ENCODE results near the gene NME8. TPM values are rescaled to one million over a fixed set of nuclear protein-coding genes. Genes with fewer than 3 reads are reported as not detected.

The NME8 gene
- total RNA-seq, 1 experiment from 2014 or later = not detected

DNA sequence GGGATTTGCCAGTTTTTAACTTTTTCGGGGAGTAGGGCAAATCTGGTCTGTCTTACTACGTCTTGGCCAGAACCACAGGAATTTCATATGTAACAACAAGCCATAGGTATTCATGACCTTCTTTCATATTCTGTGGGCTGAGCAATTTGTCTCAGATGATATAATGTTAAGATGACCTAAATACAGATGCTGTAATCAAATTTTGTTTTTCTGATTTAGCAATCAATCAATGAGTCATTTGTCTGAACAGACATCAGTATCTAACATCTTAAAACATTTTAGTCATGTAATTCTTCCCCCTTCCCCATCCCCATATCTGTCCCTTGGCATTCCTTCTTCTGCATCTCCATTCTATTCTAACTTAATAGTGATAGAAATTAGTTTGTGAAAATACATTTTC is 24.8 kb upstream of the NME8 start:
- RAD21 ChIA-PET (ENCODE audit: low non-redundant PET in 1 of 2, low total read pairs in 2 of 2, uncharacterized antibody in 2 of 2, unreplicated experiment in 2 of 2) = no interaction called here
- intact Hi-C loops (cut with micrococcal nuclease) = no loop called here
- DNase-seq (ENCODE audit: low read depth, low spot score) (no peak), ATAC-seq (no peak)
- Histone ChIP-seq H3K9ac (ENCODE audit: low read length) (no peak overlapping the region), H3K27me3 (ENCODE audit: insufficient read depth, low read length) (no peaks in the 10 kb centered on the region), H3K36me3 (ENCODE audit: control insufficient read depth in 1 of 2, insufficient read depth in 2 of 2, low read length in 2 of 2) (no peaks in the 10 kb centered on the region), H3K79me2 (ENCODE audit: insufficient read depth, low read length) (no peaks in the 10 kb centered on the region), H2AFZ (ENCODE audit: low read depth, low read length, poor library complexity, severe bottlenecking) (no peak overlapping the region), H3K27ac (ENCODE audit: low read depth, low read length) (no peak overlapping the region), H4K20me1 (ENCODE audit: insufficient read depth) (no peaks in the 10 kb centered on the region), H3K4me2 (ENCODE audit: low read length) (no peak overlapping the region), H3K9me3 (ENCODE audit: control insufficient read depth in 1 of 2, insufficient read depth in 1 of 2, low read depth in 1 of 2, low read length in 2 of 2) (no peaks in the 10 kb centered on the region; a peak in 1 of 4 replicates), H3K9me2 (ENCODE audit: insufficient read depth) (no peaks in the 10 kb centered on the region), H3K4me1 (ENCODE audit: control insufficient read depth in 1 of 2, insufficient read depth in 2 of 2, low read length in 2 of 2) (no peaks in the 10 kb centered on the region), H3K4me3 (replicated peaks in 1 of 2; ENCODE audit: low read depth in 1 of 2, low read length in 2 of 2) (no peak overlapping the region)
- TF ChIP-seq ZNF274 (IDR thresholded peaks at IDR 0.05; ENCODE audit: low read depth, low read length) = no peak
- no peak for TF ChIP-seq EZH2 (IDR thresholded peaks at IDR 0.05)
- TF ChIP-seq EZH2phosphoT487 (IDR thresholded peaks at IDR 0.05; ENCODE audit: borderline replicate concordance) = no peak
- TF ChIP-seq, protein P1, sequence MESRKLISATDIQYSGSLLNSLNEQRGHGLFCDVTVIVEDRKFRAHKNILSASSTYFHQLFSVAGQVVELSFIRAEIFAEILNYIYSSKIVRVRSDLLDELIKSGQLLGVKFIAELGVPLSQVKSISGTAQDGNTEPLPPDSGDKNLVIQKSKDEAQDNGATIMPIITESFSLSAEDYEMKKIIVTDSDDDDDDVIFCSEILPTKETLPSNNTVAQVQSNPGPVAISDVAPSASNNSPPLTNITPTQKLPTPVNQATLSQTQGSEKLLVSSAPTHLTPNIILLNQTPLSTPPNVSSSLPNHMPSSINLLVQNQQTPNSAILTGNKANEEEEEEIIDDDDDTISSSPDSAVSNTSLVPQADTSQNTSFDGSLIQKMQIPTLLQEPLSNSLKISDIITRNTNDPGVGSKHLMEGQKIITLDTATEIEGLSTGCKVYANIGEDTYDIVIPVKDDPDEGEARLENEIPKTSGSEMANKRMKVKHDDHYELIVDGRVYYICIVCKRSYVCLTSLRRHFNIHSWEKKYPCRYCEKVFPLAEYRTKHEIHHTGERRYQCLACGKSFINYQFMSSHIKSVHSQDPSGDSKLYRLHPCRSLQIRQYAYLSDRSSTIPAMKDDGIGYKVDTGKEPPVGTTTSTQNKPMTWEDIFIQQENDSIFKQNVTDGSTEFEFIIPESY (IDR thresholded peaks at IDR 0.05; ENCODE audit: extremely low read depth, insufficient replicate concordance, low read length) = no peak
- no peak for TF ChIP-seq FOSL1 (IDR thresholded peaks at IDR 0.05; ENCODE audit: low read depth)
- TF ChIP-seq ELF1 (IDR thresholded peaks at IDR 0.05; ENCODE audit: borderline replicate concordance, low read depth) = no peak
- no peak for TF ChIP-seq POLR2AphosphoS5 (IDR thresholded peaks at IDR 0.05; ENCODE audit: low read depth, low read length)
- TF ChIP-seq JUND (IDR thresholded peaks at IDR 0.05) = no peak
- no peak for TF ChIP-seq YY1 (IDR thresholded peaks at IDR 0.05; ENCODE audit: extremely low read depth, insufficient replicate concordance, low read depth, low read length)
- TF ChIP-seq ZFX (IDR thresholded peaks at IDR 0.05) = no peak
- TF ChIP-seq, protein P2, sequence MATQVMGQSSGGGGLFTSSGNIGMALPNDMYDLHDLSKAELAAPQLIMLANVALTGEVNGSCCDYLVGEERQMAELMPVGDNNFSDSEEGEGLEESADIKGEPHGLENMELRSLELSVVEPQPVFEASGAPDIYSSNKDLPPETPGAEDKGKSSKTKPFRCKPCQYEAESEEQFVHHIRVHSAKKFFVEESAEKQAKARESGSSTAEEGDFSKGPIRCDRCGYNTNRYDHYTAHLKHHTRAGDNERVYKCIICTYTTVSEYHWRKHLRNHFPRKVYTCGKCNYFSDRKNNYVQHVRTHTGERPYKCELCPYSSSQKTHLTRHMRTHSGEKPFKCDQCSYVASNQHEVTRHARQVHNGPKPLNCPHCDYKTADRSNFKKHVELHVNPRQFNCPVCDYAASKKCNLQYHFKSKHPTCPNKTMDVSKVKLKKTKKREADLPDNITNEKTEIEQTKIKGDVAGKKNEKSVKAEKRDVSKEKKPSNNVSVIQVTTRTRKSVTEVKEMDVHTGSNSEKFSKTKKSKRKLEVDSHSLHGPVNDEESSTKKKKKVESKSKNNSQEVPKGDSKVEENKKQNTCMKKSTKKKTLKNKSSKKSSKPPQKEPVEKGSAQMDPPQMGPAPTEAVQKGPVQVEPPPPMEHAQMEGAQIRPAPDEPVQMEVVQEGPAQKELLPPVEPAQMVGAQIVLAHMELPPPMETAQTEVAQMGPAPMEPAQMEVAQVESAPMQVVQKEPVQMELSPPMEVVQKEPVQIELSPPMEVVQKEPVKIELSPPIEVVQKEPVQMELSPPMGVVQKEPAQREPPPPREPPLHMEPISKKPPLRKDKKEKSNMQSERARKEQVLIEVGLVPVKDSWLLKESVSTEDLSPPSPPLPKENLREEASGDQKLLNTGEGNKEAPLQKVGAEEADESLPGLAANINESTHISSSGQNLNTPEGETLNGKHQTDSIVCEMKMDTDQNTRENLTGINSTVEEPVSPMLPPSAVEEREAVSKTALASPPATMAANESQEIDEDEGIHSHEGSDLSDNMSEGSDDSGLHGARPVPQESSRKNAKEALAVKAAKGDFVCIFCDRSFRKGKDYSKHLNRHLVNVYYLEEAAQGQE (IDR thresholded peaks at IDR 0.05; ENCODE audit: low read depth) = no peak
- TF ChIP-seq RAD21 (IDR thresholded peaks at IDR 0.05; ENCODE audit: low read depth) = no peak
- TF ChIP-seq CBX3 (IDR thresholded peaks at IDR 0.05; ENCODE audit: low read depth) = no peak
- TF ChIP-seq POLR2A (IDR thresholded peaks at IDR 0.05; ENCODE audit: borderline replicate concordance, extremely low read depth, insufficient read depth, insufficient read length) = no peak
- no peak for TF ChIP-seq EGR1 (IDR thresholded peaks at IDR 0.05; ENCODE audit: low read depth)
- TF ChIP-seq, protein P3, sequence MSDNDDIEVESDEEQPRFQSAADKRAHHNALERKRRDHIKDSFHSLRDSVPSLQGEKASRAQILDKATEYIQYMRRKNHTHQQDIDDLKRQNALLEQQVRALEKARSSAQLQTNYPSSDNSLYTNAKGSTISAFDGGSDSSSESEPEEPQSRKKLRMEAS (IDR thresholded peaks at IDR 0.05) = no peak
- no peak for TF ChIP-seq CEBPB (IDR thresholded peaks at IDR 0.05; ENCODE audit: low read depth)
- POLR2A ChIA-PET = no interaction called here
- BruUV-seq (replicated peaks) = no TSS peak
- CTCF ChIA-PET = no interaction called here
